ENCODE results near the gene PIP4P1.

- TF ChIP-seq ZNF512 (CRISPR knock-in tag; IDR thresholded peaks at IDR 0.05) (peak; percentile 97; the same call in 1 of the 2 replicates), EP300 (IDR thresholded peaks at IDR 0.05; ENCODE audit: low read depth in 2 of 2, low read length in 2 of 2) (0 out of 4 replicates have a peak, but pooled peaks of 1 of the 2 experiments have one; percentile 3), EP300 (CRISPR knock-in tag; IDR thresholded peaks at IDR 0.05; ENCODE audit: borderline replicate concordance) (no peak), REST (IDR thresholded peaks at IDR 0.05; ENCODE audit: borderline replicate concordance in 1 of 2, low read depth in 1 of 2, low read length in 2 of 2) (peak in 1 of 2 experiments; percentile 58; a peak in 1 of 4 replicates), ZNF24 (IDR thresholded peaks at IDR 0.05) (no peak)
These were observed 48.1 kb downstream of the PIP4P1 start, which contains the start of gene TEP1 for GRCh38 chr14:20412876-20413743.
